HG02973 (cell line): Measurements from ENCODE around the gene EDN1.
"Not testable (repeated sequence)": the region's sequence is repeated elsewhere in the genome, so short reads cannot be mapped to it uniquely, and the experiment has no call there.

Source experiments
- ATAC-seq: cut with Tn5 transposase; IDR thresholded peaks from one replicate; pipeline ENCODE4 v1.9.1; 2021; ENCODE audit warnings: moderate library complexity; ENCODE audit not compliant: unreplicated experiment

Gene EDN1

DNA sequence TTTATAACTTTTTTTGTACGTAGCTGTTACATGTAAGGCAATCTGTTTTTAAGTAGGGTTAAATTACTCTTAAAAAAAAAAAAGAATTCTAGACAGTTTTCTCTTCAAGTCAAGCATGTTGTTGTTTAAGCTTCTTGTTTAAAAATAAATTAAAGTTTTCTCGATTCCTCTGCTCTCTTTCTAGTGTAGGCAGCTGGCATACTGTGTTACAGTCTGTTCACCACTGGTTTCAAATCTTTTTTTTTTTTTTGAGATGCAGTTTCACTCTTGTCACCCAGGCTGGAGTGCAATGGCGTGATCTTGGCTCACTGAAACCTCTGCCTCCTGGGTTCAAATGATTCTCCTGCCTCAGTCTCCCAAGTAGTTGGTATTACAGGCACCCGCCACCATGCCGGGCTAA lies 29.9 kb downstream of the EDN1 start:
- not testable (repeated sequence) for ATAC-seq

DNA sequence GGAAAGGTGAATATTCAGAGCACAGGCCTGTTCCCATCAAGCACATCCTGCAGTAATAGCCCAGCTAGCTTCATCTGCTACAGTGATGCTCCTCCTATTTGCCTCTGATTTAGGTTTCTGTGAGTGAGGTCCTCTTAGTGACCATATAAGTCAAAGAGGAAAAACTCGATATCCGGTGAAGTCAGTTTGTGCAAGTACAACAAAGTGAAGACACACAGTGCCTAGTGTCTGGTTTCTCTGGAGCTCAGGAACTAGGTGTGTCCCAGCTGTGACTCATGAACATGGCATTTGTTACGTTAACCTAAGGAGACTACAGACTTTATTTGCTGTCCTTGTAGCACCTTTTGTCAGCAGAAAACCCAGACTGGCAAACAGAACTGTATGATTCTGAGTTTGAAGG lies 33.9 kb downstream of the EDN1 start:
- no peak for ATAC-seq

DNA sequence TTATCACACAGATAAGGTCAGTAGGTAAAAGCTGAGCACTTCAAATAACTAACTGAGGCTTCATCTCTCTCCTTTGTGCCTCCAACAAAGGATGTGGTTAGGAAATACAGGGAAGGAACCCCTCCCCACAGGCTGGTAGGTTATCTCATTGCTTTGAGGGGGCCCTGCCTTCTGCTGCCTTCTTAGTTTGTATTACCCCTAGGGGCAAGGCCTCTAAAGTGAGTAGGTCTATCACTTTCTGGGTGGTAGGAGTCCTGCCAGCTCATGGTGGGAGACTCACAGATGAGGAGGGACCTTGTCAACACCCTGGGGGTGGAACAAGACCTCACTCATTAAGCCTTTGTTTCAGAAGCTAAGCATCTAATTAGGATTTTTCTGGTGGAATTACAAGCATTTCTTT lies 34.6 kb downstream of the EDN1 start:
- ATAC-seq = no peak

DNA sequence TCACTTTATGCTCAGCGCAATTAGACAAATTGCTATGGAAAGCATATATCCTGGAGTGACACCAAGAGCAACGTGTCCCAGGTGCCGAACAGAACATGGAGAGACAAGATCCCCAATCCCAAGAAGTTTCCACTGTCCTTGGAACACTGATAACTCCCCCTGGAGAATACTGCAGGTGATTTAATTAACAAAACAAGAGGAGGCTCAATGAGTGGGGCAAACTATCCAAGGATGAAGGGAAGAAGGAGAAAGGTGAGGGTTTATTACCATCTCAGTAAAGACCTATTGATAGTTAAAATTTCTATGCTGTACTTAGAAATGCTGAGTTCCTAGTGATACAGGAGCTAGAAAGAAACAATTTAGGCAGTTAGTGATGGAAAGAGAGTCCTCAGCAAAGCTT lies 35.7 kb downstream of the EDN1 start:
- ATAC-seq = no peak

DNA sequence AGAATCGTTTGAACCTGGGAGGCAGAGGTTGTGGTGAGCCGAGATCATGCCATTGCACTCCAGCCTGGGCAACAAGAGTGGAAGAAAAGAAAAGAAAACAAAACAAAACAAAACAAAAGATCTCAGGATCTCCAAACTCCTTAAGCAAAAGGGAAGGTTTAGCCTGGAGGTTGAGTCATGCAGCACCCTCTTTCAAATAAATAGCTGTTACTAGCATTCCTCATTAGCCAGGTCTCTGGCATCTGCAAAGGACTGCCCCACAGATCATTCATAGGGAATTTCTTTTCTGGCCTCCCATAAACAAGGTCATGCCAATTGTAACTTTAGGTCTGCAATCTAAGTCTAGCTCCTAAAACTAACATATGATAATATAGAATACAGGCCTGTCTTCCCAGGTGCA lies 37.2 kb downstream of the EDN1 start:
- no peak for ATAC-seq

DNA sequence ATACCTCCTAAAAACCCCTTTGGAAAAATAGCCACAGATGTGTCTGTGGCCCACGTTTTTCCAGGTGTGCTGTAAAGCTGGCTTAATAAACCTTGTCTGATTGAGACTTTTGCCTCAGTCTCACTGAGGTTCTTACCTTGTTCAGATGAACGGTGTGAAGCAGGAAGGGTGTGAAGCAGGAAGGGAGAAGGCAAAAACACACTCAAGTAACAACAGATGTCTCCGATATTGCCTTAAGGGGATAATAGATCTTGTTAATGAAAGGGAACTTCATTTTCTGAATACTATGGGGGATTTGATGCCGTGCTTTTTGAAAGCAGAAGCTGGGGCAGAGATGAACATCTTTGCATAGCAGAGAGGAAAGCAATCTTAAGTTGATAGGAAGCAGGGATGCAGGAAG lies 37.8 kb downstream of the EDN1 start:
- ATAC-seq = no peak

DNA sequence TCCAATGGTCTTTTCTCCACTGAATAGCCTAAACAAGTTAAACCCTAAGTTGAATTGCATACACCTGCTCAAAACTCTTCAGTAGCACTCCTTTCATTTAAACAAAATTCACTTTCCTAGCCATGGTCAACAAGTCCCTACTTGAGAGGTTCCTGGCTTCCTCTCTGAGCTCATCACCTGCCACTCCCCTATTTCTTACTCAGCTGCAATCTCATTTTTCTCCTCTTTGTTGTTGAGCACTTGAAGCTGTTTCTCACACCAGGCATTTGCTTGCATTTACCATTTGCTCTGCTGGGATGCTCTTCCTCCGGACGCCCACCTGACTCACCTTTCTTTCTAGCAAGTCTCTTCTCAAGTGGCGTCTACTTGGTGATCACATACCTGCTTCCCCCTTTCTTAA lies 38.5 kb downstream of the EDN1 start:
- ATAC-seq = no peak

DNA sequence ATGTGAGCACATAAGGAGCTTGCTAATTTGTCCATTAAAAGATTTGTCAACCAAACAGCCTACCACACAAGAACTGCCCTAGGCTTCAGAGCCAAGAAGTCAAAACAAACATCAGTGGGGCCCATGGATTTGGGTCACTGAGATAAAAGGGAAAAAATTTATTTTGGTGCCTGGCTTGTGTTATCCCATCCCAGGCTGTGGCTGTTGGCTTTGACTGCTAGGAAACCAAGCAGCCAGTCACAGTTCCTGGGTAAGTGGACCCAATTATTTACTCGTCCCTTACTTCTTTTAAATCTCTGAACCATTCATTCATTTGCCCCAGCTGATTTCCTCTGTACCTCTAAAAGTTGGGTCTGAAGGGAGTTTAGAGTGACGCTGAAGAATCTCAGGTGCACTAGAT lies 41.3 kb downstream of the EDN1 start:
- no peak for ATAC-seq

DNA sequence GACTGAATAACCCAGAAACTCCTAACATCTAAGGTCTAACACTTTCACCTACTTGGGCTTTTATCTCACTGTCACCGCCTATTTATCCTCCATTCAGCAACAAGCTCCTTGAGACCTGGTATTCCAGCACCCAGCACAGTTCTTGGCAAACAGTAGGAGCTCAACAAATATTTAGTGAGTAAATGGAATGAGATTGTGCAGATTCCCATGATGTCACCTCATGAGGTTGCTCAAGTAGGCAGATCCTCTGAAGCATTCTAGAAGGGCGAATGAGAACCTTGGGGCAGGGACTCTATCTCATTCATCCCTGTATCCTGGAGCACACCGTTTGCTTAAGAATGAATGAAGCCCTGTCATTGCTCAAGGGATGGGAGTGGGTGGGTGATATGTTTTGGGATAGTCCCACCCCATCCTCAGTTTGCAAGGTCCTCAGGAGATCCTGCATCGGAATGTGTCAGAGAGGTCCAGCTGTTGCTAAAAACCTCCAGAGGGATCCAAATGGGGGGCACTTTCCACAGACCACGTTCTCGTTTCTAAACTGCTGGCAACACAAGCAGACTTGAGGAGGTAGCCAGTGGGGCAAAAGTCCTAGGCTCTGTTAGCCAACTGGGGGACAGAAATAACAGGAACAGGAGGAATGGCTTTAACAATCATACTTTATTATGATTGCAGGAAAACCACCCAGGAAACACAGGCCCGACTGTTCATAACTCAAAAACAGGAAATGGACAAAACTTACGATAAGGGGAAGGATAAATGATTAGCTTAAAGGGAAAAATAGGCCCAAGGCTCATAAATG lies 42.0 kb downstream of the EDN1 start:
- ATAC-seq = no peak

DNA sequence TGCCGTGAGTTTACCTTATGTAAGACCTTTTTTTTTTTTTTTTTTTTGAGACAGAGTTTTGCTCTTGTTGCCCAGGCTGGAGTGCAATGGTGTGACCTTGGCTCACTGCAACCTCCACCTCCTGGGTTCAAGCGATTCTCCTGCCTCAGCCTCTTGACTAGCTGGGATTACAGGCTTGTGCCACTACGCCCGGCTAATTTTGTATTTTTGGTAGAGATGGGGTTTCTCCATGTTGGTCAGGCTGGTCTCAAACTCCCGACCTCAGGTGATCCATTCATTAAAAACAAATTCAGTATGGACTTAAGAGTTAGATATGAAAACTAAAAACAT lies 42.6 kb downstream of the EDN1 start:
- not testable (repeated sequence) for ATAC-seq

DNA sequence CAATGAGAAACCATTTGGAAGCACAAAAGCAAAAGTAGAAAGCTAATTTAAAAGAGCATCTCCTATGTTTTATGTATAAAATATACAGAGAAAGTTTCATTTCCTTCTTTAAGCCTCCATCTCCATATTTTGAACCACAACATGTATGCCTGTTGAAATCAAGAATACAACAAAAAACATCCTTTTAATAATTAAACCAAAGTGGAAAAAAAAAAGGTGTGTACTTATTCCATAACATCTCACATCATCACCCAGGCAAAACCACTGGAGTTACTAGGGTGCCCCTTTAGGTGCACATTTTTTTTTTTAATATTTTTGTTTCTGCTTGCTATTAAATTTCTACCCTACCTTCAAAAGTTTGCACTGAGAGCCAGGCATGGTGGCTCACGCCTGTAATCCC lies 43.0 kb downstream of the EDN1 start:
- ATAC-seq = no peak

DNA sequence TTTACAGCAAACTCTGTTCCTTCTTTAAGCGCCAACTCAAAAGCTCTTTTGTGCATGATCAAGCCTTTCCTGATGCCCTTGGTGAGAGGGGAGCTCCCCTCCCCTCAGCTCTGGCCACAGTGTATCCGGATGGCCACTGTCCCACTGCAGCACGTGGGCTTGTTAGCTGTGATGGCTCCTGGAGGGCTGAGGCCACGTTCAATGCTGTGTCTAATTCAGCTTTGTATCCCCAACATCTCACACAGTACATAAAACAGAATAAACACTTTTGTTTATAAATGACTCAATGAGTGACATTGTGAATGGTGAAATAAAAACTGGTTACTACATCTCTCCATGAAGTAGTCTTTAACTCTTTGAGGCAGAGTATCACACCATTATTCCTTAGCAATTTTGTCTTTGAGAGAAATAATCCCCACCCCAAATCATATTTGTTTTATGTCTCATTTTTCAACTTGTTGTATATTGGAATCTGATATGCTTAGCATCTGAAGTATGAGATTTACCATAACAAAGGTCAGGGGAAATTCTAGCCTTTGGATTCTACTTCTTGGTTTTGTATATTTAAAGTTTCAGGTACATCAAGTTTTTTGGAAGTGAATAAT lies 44.5 kb downstream of the EDN1 start:
- no peak for ATAC-seq

DNA sequence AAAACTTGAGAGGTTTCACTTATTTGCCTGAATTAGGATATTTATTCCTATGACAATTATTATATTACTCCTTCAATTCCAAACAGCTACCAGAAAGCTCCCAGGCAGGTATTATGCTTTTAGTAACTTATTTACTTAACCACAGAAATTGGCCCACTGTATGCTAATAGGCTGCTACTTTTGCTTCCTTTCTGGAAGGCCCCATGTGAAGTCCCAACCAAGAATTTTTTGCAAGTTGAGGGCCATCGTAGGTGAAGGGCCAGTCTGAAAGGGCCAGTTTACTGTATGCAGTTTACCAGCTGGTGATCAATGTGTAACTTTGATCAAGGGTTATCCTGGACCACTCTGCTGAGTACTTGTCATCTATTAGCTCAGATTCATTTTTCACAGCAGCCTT lies 45.0 kb downstream of the EDN1 start:
- ATAC-seq = no peak

DNA sequence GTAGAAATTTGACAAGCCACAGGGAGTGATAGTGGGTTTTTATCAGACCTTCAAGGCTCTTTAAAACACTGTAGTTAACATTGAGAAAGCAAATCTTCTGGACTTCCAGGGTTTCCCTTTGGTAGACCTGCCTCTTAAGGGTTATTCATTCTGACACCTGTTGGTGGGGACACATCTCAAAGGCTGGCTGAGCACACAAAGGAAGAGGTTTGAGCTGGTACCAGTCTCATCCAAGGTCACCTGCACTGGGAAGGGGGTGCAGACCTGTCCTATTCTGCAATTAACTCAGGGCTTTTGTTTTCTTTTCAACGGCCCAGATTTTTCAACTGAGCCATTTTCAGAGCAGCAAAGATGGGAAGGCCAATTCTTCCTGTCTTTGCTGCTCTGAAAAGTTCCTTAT lies 45.6 kb downstream of the EDN1 start:
- no peak for ATAC-seq

DNA sequence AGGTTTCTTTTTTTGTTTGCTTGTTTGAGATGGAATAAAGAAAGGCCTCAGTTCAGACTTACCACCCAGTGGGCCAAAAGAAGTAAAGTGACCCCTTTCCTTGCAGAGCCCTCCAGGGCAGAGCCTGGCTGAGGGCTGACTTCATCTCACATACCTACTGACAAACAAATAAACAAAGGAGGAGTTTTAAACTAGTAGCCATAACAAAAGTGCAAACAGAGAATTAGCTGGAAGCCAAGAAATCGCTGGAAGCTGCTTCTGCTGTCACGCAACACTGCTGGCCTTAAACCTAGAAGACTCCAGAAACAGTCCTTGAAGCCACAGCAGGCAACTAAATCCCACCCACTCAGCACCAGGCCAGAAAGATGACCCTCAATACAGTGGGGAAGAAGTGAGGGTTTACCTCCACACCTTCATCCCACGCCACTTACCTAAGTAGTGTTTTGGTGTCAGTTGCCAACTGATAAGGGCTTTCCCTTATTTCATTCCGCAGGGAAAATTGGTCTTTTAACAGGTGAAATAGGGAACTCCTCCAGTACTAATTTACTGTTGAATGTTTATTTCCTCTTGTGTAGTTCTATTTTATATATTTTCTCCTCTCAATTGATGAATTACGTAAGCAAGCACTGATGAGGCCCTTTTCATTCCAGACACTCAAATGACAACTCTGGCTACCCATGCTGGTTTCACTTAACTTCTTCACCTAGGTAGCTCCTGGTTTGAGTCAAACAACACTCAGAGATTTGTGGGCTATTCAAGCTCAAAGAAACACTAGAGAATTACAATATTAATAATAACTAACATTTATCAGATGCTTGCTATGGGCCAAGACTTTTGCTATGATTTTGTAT lies 46.2 kb downstream of the EDN1 start:
- ATAC-seq = peak; percentile 72

DNA sequence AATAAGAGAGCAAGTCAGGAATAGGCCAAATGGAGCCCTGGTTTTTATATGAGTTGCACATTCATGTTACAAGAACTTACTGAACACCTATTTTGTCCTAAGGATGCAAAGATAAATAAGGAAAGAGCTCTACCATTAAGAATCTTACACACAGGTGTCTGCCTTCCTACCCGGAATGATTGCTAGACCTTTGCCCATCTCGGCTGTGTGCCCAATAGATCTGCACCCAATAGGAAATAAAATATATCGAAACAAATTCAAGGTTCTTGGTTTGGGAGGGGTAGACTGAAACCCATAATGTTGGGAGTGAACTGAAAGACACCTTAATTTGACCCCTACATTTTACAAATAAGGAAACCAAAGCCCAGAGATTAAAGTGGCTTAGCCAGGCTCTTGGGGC lies 48.9 kb downstream of the EDN1 start:
- ATAC-seq = no peak

DNA sequence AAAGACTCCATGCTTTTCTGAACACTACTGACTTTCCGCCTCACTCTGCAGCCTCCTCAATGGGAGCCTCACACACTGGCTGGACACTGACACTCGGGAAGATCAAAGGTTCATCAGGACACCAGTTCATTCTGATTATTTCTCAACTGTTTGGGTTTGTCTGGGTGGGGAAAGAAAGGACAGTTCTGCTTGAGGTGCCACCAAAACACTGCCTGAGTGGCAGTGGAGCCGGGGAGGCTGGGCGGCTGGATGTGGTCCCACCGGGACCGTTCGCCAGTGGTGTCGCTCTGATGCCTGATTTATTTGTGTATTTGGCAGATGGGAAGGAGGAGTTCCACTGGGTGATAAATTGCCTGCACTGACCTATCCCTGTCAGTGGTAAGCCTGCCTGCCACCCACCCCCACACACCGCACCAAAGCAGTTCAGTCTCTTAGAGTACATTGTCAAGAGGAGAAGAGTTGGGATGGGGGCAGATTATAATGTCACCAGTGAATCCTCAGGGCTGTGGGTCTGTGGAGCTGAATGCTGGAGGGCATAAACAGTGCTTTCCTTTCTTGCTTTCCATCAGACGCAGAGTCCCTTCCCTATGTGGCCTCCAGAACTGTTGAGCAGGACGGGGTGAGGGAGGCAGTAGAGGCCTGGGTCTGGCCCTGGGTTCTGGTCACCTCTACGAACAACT lies 49.8 kb downstream of the EDN1 start:
- no peak for ATAC-seq

DNA sequence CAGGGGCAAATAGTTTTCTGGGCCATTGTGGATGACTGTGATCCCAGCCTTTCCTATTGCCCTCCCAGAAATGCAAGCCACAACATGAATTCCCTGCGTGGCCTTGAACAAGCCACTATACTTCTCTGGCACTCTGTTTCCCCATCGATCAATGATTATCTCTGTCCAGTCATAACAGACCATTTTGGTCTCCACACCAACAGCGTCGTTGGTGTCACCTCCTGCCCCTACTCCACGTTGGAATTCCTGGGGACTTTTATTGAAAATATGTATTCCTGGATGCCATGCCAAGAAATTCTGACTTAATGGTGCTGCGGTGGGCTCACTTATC lies 50.3 kb downstream of the EDN1 start:
- no peak for ATAC-seq

DNA sequence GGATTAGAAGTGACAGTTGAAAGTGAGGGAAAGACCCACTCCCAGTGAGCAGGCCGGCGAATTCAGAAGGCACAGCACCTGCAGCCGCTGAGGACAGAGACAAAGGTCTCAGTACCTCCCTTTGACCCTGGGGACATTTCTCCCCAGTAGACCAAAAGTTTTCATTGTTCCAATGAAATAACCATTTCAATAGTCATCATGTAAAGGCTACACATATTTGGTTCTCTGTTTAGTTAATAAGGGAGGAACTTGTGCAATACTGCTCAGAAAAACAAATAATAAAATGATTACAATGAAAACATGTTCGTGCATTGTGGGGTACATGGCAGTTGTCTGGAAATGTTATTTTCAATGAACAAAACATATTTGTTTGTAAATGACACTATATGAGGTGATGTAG lies 52.5 kb downstream of the EDN1 start:
- ATAC-seq = no peak

DNA sequence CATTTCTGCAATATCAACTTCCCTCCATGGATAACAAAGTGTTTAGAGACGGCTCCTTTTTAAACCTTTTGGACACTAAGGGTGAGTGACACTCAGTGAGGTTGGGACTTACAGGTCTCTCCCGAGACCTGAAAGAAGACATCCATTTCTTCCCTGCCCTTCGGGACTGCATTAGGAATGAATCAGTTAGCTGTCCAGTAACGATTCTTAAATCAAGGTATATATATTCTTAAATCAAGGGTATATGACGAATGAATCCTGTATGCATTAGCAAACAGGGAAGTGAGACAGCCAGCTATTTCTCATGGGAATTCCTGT lies 52.9 kb downstream of the EDN1 start:
- ATAC-seq = no peak

DNA sequence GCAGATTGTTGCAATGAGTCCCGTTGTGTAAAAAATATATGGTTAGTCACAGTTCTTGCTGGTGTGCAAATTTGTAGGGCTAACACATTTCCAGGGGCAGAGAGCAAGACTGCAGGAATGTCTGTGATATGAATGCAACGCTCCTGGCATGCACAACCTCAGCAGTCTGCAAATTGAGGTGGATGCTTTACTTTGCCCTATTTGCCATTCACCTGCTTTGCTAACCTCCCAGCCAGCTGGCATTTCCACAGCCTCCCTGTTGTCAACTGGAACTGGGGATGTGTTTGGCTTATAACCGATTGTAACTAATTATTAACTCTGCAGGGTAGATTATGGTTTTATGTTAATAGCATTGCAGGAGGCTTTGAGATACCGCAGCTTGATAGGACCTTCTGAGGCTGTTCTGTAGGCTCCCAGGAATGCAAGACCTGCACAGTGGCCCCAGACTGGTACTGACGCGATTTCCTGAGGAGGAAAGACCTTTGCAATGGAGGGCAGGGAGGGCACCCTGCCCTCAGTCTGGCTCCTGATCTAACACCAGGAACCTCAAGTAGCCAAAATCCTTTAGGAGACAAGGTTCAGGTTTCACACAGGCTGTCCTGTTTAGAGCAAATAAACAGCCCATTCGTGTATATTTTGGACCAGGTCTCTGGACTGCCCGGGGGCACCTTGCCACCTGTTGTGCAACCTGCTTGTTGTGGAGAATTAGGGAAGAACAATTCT lies 53.4 kb downstream of the EDN1 start:
- no peak for ATAC-seq
